Stimulated activated CD4-positive, alpha-beta T cell treated with anti-CD3 and anti-CD28 coated beads, TNF-alpha, amount 100 ng/mL, for 4 hours (primary cell): ENCODE results near the gene UNC13B.
"Not testable (repeated sequence)": the region's sequence is repeated elsewhere in the genome, so short reads cannot be mapped to it uniquely, and the experiment has no call there.

Experiments used
- DNase-seq, 3 experiments: peaks; one replicate each; pipeline ENCODE4 v3.0.0-alpha.2; 2020; ENCODE audit warnings: low read depth in 3 of 3

UNC13B gene

DNA sequence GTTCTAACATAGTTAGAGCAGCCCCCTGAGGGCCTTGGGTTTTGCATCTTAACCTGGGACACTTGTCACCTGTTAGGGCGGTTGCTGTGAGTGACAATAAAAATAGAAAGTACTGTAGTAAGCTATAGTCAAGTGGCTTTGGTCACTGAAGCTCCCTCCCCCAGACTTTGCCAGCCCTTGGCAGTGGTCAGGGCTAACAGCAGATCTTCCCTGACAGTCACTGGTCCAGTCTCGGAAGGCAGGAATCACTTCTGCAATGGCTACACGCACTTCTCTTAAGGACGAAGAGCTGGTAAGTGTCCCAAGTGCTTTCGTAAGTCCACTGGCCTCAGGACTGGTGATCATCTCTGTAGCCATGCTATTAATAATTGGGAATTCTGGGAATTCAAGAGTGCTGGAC is 213.1 kb downstream of the UNC13B start:
- DNase-seq: no peak

GRCh38 chr9:35380039-35380438 is 218.2 kb downstream of the UNC13B start:
- DNase-seq: no peak

DNA sequence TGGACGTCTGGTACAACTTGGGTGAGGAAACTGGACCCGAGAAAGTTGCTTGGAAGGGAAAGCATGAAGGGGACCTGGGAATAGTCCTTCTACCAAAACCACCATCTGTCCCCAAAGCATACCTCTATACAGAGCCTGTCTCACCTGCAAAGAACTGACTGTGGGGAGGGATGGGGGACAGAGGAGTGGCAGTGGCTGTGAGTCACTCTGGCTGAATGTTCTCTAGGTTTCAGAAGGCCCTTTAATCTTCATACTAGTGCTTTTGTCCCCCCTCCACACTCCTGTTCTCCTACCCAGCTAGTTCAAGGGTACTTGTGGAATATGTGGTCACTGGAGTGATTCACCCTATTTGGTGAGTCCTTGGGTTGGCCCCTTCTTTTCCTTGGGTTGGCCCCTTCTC is 218.8 kb downstream of the UNC13B start:
- DNase-seq: no peak

DNA sequence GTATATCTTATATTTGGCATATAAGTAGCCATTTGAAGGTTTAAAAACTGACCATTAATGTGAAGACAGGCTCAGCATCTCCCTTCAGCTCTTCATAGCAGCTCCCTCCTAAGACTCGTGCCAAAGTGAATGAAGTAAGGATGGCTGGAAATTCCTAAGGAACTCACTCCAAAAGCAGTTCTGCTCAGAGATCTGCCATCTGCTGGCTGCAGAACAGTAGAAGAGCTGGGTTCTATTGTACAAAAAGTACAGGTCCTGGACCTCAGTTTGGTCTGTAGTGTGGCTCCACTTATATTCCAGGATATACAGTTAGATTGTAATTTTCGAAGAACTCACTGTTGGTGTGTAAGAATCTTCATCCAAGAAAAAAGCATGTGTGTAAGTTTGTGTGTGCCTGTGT is 223.2 kb downstream of the UNC13B start:
- DNase-seq: no peak

DNA sequence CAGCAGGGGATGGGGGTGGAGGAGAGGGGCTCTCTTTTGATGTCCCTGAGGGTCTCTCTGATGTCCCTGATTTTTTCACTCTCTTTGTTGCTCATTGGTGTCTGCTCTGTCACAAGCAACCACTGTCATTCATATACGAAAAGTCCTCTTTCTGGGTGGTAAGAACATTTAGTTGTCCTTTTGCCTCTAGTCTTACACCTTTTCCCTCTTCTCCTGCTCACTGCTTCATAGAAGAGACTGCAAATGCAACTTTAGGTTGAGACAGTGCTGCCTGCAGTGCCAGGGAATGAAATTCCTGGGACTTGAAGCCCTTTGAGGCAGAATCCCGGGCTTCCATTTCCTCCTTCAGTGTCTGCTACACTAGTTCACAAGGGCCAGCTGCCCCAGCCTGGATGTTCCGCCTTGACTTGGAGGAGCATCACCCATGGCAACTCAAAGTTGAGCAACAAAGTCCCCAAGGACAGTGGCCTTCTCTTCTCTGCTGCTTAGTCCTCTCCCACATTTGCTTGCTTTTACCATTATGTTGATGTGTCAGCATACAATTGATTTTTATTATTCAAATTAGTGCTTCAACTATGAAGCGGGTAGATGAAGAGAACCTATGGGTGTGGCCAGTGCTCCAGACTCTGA is 233.4 kb downstream of the UNC13B start:
- no peak for DNase-seq

DNA sequence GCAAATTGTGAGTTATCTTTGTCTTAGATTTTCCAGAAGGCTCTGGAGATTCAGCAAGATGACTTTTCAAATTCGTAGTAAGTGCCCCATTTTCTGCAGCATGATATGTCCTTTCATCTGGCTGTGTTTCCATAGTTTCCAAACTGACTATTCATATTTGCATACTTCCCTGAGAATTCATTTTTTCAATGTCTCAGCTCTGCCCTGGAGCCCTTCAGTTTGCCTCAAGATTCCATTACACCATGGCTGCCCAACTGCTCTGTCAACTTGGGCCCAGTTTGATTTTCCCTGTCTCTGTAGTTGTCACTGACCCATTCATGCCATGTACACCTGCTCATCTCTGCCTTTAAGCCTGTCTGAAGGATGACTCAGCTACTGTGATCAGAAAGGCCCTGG is 233.9 kb downstream of the UNC13B start:
- no peak for DNase-seq

- DNase-seq: no peak
These were observed 234.9 kb downstream of the UNC13B start for GRCh38 chr9:35396560-35397215.

DNA sequence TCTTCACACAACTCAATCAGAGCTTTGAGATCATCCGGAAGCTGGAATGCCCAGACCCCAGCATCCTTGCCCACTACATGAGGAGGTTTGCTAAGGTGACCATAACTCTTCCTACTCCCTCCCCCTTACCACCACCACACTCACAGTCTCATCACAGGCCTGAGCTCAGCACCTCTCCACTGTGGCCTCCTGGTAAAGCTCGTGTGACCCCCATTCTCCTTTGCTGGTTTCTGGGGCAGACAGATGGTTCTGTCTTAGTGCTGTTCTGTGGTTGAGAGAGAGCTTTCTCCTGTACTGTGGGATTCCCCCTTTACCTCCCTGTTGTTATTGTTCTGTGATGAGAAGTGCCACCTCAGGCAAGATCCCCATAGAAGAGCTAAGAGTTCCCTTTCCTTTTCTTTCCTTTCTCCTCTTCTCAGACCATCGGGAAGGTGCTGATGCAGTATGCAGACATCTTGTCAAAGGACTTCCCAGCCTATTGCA is 235.4 kb downstream of the UNC13B start:
- no peak for DNase-seq

DNA sequence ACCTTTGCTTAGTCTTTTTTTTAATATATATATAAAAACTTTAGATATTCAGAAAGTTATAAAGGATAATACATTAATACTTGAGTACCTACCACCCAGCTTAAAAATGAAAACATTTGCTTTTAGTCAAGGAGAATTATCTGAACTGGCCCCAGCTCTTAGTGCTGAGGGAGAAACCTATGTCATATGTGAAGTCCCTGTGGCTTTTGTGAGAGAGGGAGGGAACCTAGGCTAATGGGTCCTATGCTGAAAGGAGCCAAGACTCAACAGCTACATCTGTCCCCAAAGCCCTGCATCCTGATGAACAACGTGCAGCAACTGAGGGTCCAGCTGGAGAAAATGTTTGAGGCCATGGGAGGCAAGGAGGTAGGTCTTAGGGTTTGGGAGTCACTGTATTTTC is 236.1 kb downstream of the UNC13B start:
- no peak for DNase-seq

DNA sequence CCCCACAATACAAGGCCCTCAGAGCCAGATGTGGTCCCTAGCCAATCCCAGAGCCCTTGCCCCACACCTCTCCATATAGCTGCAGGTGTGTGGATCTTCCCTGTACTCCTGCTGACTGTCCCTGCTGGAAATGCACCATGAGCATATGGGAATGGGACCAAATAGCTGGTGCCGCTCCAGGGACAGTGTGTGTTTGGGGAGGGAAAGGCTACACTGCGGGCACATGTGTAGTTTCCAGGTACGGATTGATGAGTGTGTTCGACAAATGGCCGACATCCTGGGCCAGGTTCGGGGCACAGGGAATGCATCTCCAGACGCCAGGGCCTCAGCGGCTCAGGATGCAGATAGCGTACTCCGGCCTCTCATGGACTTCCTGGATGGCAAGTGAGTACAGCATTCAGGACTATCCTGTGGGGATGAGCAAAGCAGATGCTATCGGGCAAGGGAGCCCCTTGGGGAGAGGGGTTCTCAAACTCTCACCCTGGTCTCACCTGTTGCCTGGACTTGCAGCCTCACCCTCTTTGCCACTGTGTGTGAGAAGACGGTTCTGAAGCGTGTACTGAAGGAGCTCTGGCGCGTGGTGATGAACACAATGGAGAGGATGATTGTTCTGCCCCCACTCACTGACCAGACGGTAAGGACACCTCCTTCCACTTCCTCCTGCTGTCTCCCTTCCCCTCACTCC is 237.0 kb downstream of the UNC13B start:
- DNase-seq: no peak

- no peak for DNase-seq
These were observed 243.1 kb downstream of the UNC13B start for GRCh38 chr9:35404865-35405264.

- peak in 2 of 3 experiments; percentile 3 to 9 for DNase-seq
These were observed 244.6 kb downstream of the UNC13B start for GRCh38 chr9:35406183-35406959.

GRCh38 chr9:35407846-35408245 is 246.0 kb downstream of the UNC13B start:
- DNase-seq: no peak

DNA sequence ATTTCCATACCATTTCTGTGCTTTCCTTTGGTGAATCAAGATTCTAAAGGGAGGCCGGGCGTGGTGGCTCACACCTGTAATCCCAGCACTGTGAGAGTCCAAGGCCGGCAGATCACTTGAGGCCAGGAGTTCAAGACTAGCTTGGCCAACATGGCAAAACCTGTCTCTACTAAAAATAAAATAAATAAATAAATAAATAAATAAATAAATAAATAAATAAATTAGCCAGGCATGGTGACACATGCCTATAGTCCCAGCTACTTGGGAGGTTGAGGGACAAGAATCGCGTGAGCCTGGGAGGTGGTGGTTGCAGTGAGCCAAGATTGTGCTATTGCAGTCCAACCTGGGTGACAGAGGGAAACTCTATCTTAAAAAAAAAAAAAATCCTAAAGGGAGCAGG is 247.6 kb downstream of the UNC13B start:
- not testable (repeated sequence) for DNase-seq

DNA sequence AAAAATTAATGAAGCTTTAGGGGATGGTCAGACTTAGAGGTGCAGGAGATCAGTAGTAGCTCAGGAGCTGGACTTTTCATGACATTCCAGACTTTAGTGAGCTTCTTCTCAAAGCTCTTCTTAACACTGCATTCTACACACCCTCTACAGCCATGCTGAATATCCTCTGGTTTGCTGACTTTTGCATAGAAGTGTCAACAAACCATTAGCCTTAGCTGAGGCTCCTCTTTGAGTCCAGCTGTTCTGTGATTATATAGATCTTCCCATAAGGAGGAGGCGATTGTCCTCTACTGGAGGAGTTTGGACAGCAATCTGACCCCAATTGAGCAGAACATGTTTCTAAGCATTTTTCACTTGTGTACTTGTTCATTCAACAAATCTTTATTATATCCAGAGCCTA is 253.1 kb downstream of the UNC13B start:
- DNase-seq: no peak

GRCh38 chr9:35415402-35416097 is 253.7 kb downstream of the UNC13B start:
- no peak for DNase-seq

DNA sequence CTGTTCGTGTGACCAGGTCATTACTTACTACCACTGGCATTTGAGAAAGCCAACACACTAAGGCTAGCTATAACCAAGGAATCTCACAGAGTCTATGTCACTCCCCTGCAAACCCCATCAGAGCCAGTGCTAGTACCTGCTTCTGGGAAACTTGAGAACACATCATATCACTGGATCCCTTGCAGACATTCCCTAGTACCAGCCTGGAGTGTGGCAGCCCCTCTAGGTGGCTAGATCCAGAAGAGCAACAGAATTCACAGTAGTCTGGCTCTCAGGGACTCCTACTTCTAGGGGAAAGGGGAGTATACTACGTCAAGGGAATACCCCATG is 254.3 kb downstream of the UNC13B start:
- DNase-seq: no peak

- no peak for DNase-seq
These were observed 260.5 kb downstream of the UNC13B start for GRCh38 chr9:35422346-35422745.

GRCh38 chr9:35422753-35423152 is 260.9 kb downstream of the UNC13B start:
- DNase-seq: no peak

GRCh38 chr9:35423499-35423898 is 261.7 kb downstream of the UNC13B start:
- no peak for DNase-seq
